Mesendoderm (in vitro differentiated cells): ENCODE results near the gene RPS6KL1.

Experiments
- DNase-seq: peaks from one replicate; pipeline ENCODE4 v3.0.0; 2013
- H2AK5ac ChIP-seq: 2 replicates; pipeline ENCODE4 v1.6.1; 2013; ENCODE audit warnings: low read length, inconsistent platforms
- H2BK120ac ChIP-seq: 2 replicates; pipeline ENCODE4 v1.6.1; 2013; ENCODE audit warnings: low read depth, mild to moderate bottlenecking, low read length, moderate library complexity, mixed read lengths
- H2BK15ac ChIP-seq: replicated peaks from 2 replicates; pipeline ENCODE4 v1.6.1; 2013; ENCODE audit warnings: low read depth, mild to moderate bottlenecking, moderate library complexity
- H2BK5ac ChIP-seq: 2 replicates; pipeline ENCODE4 v1.6.1; 2013; ENCODE audit warnings: low read length, inconsistent platforms
- H3K18ac ChIP-seq: 2 replicates; pipeline ENCODE4 v1.6.1; 2013; ENCODE audit warnings: mild to moderate bottlenecking, low read length, mixed read lengths
- H3K23ac ChIP-seq: one replicate; pipeline ENCODE4 v1.6.1; 2013; ENCODE audit warnings: low read length
- H3K27ac ChIP-seq: 2 replicates; pipeline ENCODE4 v1.5.1; 2013; ENCODE audit warnings: low read depth, mild to moderate bottlenecking, inconsistent platforms, low read length, moderate library complexity
- H3K27me3 ChIP-seq: 2 replicates; pipeline ENCODE4 v1.6.1; 2013; ENCODE audit warnings: low read length, control low read depth, mild to moderate bottlenecking, inconsistent platforms; ENCODE audit not compliant: insufficient read depth, poor library complexity
- H3K36me3 ChIP-seq: 2 replicates; pipeline ENCODE4 v1.6.1; 2013; ENCODE audit warnings: low read length, inconsistent platforms; ENCODE audit not compliant: control insufficient read depth, insufficient read depth
- H3K4ac ChIP-seq: one replicate; pipeline ENCODE4 v1.6.1; 2013; ENCODE audit warnings: low read depth, mild to moderate bottlenecking, low read length, moderate library complexity
- H3K4me1 ChIP-seq: 2 replicates; pipeline ENCODE4 v1.6.1; 2013; ENCODE audit warnings: low read depth, low read length, inconsistent platforms; ENCODE audit not compliant: control insufficient read depth
- H3K4me2 ChIP-seq: 2 replicates; pipeline ENCODE4 v1.6.1; 2013; ENCODE audit warnings: low read length
- H3K4me3 ChIP-seq: 2 replicates; pipeline ENCODE4 v1.5.1; 2013; ENCODE audit warnings: mild to moderate bottlenecking, low read length
- H3K56ac ChIP-seq: one replicate; pipeline ENCODE4 v1.6.1; 2013; ENCODE audit warnings: low read length
- H3K79me1 ChIP-seq: 2 replicates; pipeline ENCODE4 v1.6.1; 2013; ENCODE audit warnings: low read length, inconsistent platforms
- H3K79me2 ChIP-seq: 2 replicates; pipeline ENCODE4 v1.6.1; 2013; ENCODE audit warnings: mild to moderate bottlenecking, low read length; ENCODE audit not compliant: control insufficient read depth, insufficient read depth
- H3K9ac ChIP-seq: 2 replicates; pipeline ENCODE4 v1.6.1; 2013; ENCODE audit warnings: low read length, inconsistent platforms
- H4K5ac ChIP-seq: one replicate; pipeline ENCODE4 v1.6.1; 2013; ENCODE audit warnings: low read length
- H4K8ac ChIP-seq: one replicate; pipeline ENCODE4 v1.6.1; 2013; ENCODE audit warnings: low read depth, mild to moderate bottlenecking, control low read depth, low read length, moderate library complexity
- WGBS: extraction: QIAGEN DNeasy Blood & Tissue Kit; methylation state at CpG from one replicate; pipeline ENCODE4 v1.1.7; 2013; ENCODE audit warnings: low lambda C conversion rate, missing lambda C conversion rate; ENCODE audit not compliant: insufficient coverage; ENCODE audit errors: extremely low coverage; 5-methylcytosine and 5-hydroxymethylcytosine counted together

RPS6KL1 gene

DNA sequence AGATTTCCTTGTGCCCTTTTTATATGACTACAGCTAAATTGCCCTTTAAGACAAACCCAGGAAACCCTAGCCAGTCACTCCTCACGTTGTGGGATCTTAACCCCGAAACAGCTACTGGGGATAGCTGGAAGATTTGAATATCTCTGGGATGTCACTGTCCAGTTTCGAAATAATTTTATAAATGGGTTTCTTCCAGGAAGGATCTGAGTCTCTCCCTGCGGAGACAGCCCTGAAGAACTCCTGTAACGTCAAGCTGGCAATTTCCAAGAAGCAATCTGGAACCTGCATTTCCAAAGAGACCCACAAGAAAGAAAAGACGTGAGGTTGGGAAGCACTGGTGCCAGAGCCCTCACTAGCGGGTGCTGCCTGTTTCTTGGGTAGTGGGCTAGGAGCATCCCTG lies 68.0 kb downstream of the RPS6KL1 start:
- H3K27ac ChIP-seq, result no peak overlapping the region
- H3K4ac ChIP-seq, result no peak overlapping the region
- no peaks in the 10 kb centered on the region for H3K27me3 ChIP-seq
- H3K4me3 ChIP-seq, result no peak overlapping the region
- no peak overlapping the region for H3K23ac ChIP-seq
- H3K9ac ChIP-seq, result no peak overlapping the region
- no peak overlapping the region for H2BK5ac ChIP-seq
- no peaks in the 10 kb centered on the region for H3K36me3 ChIP-seq
- H2AK5ac ChIP-seq, result no peak overlapping the region
- H2BK120ac ChIP-seq, result no peak overlapping the region
- no peak overlapping the region for H2BK15ac ChIP-seq
- no peak for DNase-seq
- no peak overlapping the region for H3K4me2 ChIP-seq
- WGBS, result no CpG with 5 or more reads among the region's 7 CpGs
- no peaks in the 10 kb centered on the region for H3K79me2 ChIP-seq
- no peaks in the 10 kb centered on the region for H3K79me1 ChIP-seq
- no peak overlapping the region for H3K56ac ChIP-seq
- H3K18ac ChIP-seq, result no peak overlapping the region
- H3K4me1 ChIP-seq, result no peaks in the 10 kb centered on the region
- no peak overlapping the region for H4K8ac ChIP-seq
- no peak overlapping the region for H4K5ac ChIP-seq
